GM23248 (cell line): ENCODE measurements around the gene CCDC85B. TPM values are rescaled to one million over a fixed set of nuclear protein-coding genes. Genes with fewer than 3 reads are reported as not detected.

Source experiments
- DNase-seq: peaks from one replicate; pipeline ENCODE4 v3.0.0-alpha.2; 2015
- H2AFZ ChIP-seq: fragments of 200-600 bp; sonication (generic); 2 replicates; pipeline ENCODE4 v1.6.1; 2016; ENCODE audit warnings: antibody characterized with exemption
- H3F3A ChIP-seq: fragments of 200-600 bp; sonication (generic); 2 replicates; pipeline ENCODE4 v1.6.1; 2016; ENCODE audit warnings: mild to moderate bottlenecking, antibody characterized with exemption, mixed run types; ENCODE audit not compliant: insufficient read depth
- H3K27ac ChIP-seq: fragments of 200-600 bp; sonication (generic); 2 replicates; pipeline ENCODE4 v1.5.1; 2016; ENCODE audit warnings: mild to moderate bottlenecking
- H3K27me3 ChIP-seq: fragments of 200-600 bp; sonication (generic); replicated peaks from 2 replicates; pipeline ENCODE4 v1.6.1; 2016; ENCODE audit warnings: mild to moderate bottlenecking; ENCODE audit not compliant: insufficient read depth
- H3K36me3 ChIP-seq: fragments of 200-600 bp; sonication (generic); 2 replicates; pipeline ENCODE4 v1.6.1; 2016; ENCODE audit warnings: low read depth, mild to moderate bottlenecking
- H3K4me1 ChIP-seq: fragments of 200-600 bp; sonication (generic); 2 replicates; pipeline ENCODE4 v1.6.1; 2016; ENCODE audit warnings: mild to moderate bottlenecking; ENCODE audit not compliant: insufficient read depth
- H3K4me2 ChIP-seq: fragments of 200-600 bp; sonication (generic); one replicate; pipeline ENCODE4 v1.6.1; 2016; ENCODE audit warnings: mild to moderate bottlenecking; ENCODE audit not compliant: unreplicated experiment
- H3K4me3 ChIP-seq: fragments of 200-600 bp; sonication (generic); 2 replicates; pipeline ENCODE4 v1.5.1; 2016; ENCODE audit warnings: mild to moderate bottlenecking
- H3K79me2 ChIP-seq: fragments of 200-600 bp; sonication (generic); 2 replicates; pipeline ENCODE4 v1.6.1; 2016; ENCODE audit warnings: mild to moderate bottlenecking; ENCODE audit not compliant: insufficient read depth
- H3K9ac ChIP-seq: fragments of 200-600 bp; sonication (generic); 2 replicates; pipeline ENCODE4 v1.6.1; 2016; ENCODE audit warnings: mild to moderate bottlenecking
- H3K9me2 ChIP-seq: fragments of 200-600 bp; sonication (generic); 2 replicates; pipeline ENCODE4 v1.6.1; 2016; ENCODE audit warnings: mixed run types, mild to moderate bottlenecking, moderate library complexity; ENCODE audit not compliant: insufficient read depth
- H3K9me3 ChIP-seq: fragments of 200-600 bp; sonication (generic); one replicate; pipeline ENCODE4 v1.6.1; 2017; ENCODE audit warnings: low read depth
- H4K20me1 ChIP-seq: fragments of 200-600 bp; sonication (generic); 2 replicates; pipeline ENCODE4 v1.6.0; 2016; ENCODE audit not compliant: insufficient read depth
- EZH2 ChIP-seq: fragments of 200-600 bp; sonication (generic); IDR thresholded peaks from 2 replicates; pipeline ENCODE4 v1.6.1; 2018; ENCODE audit warnings: antibody characterized with exemption, mild to moderate bottlenecking; ENCODE audit not compliant: insufficient read depth, poor library complexity, severe bottlenecking
- EZH2phosphoT487 ChIP-seq: fragments of 200-600 bp; sonication (generic); IDR thresholded peaks from 2 replicates; pipeline ENCODE4 v1.6.1; 2018; ENCODE audit warnings: antibody characterized with exemption, moderate library complexity, mild to moderate bottlenecking, low read depth; ENCODE audit not compliant: insufficient read depth
- WGBS, 2 experiments: methylation state at CpG; one replicate each; pipeline ENCODE4 v1.1.6; 2015 to 2017; ENCODE audit warnings: low lambda C conversion rate in 2 of 2, low coverage in 1 of 2; ENCODE audit errors: missing lambda C conversion rate in 2 of 2; 5-methylcytosine and 5-hydroxymethylcytosine counted together
- in situ Hi-C: fragments of 300-500 bp; cut with MboI; formaldehyde crosslinking; loops from 2 replicates; pipeline ENCODE4 v1.15.0; 2020
- polyA plus RNA-seq: library from polyadenylated mRNA; unstranded; fragments of >200 nt; fragmentation: Nextera tagmentation; extraction: Ambion mirVana; gene quantifications from 2 replicates; pipeline ENCODE4 v1.2.1, GENCODE V29; 2016
- total RNA-seq: library from RNA; depleted of rRNA; stranded (reverse); fragments of >200 nt; shearing (Covaris generic); gene quantifications from 2 replicates; pipeline ENCODE4 v1.2.3, GENCODE V29; 2014

CCDC85B gene
- total and polyA plus RNA-seq, 2 experiments from 2014 or later: 116 to 143 TPM

DNA sequence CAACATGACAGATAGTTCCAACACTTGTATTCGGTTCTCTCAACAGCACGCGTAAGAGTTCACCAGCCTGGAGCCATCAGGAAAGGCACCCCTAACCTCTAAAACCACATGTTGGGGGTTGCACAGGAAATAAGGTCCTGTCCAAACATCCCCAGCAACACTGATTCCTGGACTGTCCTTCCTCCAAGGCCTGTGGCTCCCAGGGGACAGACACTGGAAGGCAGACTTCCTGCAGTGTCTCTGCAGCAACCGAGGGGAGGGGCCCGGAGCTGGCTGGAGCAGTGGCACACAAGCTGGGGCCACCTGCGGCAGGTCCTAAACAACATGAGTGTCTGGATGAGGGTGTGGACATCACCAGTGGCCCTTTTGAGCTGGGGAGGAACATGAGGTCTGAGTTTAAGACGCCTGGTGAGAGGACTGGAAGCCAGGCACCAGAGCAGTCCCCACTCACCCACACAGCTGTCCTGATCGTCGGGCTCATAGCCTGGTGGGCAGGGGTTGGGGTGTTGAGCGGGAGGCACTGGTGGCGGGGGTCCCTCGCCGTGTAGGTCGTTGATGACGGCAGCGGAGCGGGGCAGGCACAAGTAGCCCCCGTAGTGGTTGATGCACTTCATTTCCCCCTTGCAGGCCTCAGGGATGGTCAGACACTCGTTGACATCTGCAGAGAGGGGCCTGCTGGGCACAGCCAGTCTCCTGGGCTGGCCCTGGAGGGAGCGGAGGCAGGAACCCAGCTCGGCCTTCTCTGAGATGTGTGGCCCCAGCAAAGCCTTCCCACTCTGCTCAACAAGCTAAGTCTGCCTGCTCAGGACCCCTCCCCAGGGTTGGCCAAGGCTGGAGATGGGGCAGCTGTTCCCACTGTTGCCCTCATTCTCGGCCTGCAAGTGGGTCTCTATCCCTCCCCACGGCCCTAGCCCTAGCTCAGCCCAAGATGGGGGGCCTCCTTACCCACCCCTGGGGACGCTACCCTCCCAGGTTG, 19.5 kb upstream of the CCDC85B start:
- H3K27ac ChIP-seq: peak overlapping the region; percentile 74
- no peaks in the 10 kb centered on the region for H4K20me1 ChIP-seq
- H2AFZ ChIP-seq: no peak overlapping the region
- no peaks in the 10 kb centered on the region for H3K27me3 ChIP-seq
- H3K9ac ChIP-seq: peak overlapping the region; percentile 93
- TF ChIP-seq EZH2phosphoT487 (no peak), EZH2 (no peak)
- peak overlapping the region; percentile 85 for H3K4me3 ChIP-seq
- peaks cover 46% of the 10 kb centered on the region for H3K79me2 ChIP-seq
- H3K36me3 ChIP-seq: peaks cover 25% of the 10 kb centered on the region; the same call in 1 of the 2 replicates
- peaks cover 16% of the 10 kb centered on the region for H3K4me1 ChIP-seq
- H3K4me2 ChIP-seq: peak overlapping the region; percentile 89
- no peak for DNase-seq
- H3K9me2 ChIP-seq: no peaks in the 10 kb centered on the region
- peaks cover 43% of the 10 kb centered on the region for H3F3A ChIP-seq
- H3K9me3 ChIP-seq: no peaks in the 10 kb centered on the region
- in situ Hi-C loops: no loop called here
- WGBS, 2 experiments: 76% methylated on average over 23 of the region's 24 CpGs

GRCh38 chr11:65871811-65872548, 18.5 kb upstream of the CCDC85B start:
- H4K20me1 ChIP-seq: no peaks in the 10 kb centered on the region
- in situ Hi-C loops: no loop called here
- peaks cover 16% of the 10 kb centered on the region for H3K4me1 ChIP-seq
- 3 to 13% methylated on average over 12 to 16 of the region's 26 CpGs for WGBS, 2 experiments
- H3K9ac ChIP-seq: peak overlapping the region; percentile 93
- H3K4me2 ChIP-seq: peak overlapping the region; percentile 89
- peak overlapping the region; percentile 85 for H3K4me3 ChIP-seq
- H3K9me3 ChIP-seq: no peaks in the 10 kb centered on the region
- peak overlapping the region; percentile 74 for H3K27ac ChIP-seq
- H2AFZ ChIP-seq: no peak overlapping the region
- H3K36me3 ChIP-seq: peaks cover 21% of the 10 kb centered on the region; the same call in 1 of the 2 replicates
- DNase-seq: peak; percentile 75
- peaks cover 34% of the 10 kb centered on the region for H3F3A ChIP-seq
- H3K27me3 ChIP-seq: no peaks in the 10 kb centered on the region
- peaks cover 46% of the 10 kb centered on the region for H3K79me2 ChIP-seq
- H3K9me2 ChIP-seq: no peaks in the 10 kb centered on the region
- no peak for TF ChIP-seq EZH2phosphoT487

- DNase-seq: peak; percentile 70
- in situ Hi-C loops: no loop called here
- 1 to 3% methylated on average over 41 to 63 of the region's 69 CpGs for WGBS, 2 experiments
These were observed 17.7 kb upstream of the CCDC85B start, which contains the start of gene EFEMP2 for GRCh38 chr11:65872586-65873317. EFEMP2 (minus strand) TSS chr11:65872800; CDS start chr11:65872354, 446 bp downstream.

More at GRCh38 chr11:65872586-65873317, 17.7 kb upstream of the CCDC85B start, which contains the start of gene EFEMP2:
- Histone ChIP-seq H3F3A (peaks cover 27% of the 10 kb centered on the region), H3K4me1 (peaks cover 16% of the 10 kb centered on the region), H3K4me2 (peak within 1 kb of the TSS; percentile 89), H3K36me3 (peaks cover 13% of the 10 kb centered on the region; the same call in 1 of the 2 replicates), H3K9me2 (no peaks in the 10 kb centered on the region), H3K79me2 (peaks cover 46% of the 10 kb centered on the region), H3K9me3 (no peaks in the 10 kb centered on the region), H2AFZ (peak within 1 kb of the TSS; percentile 87), H3K4me3 (peak within 1 kb of the TSS; percentile 85), H3K9ac (peak within 1 kb of the TSS; percentile 93), H3K27me3 (no peaks in the 10 kb centered on the region), H3K27ac (peak within 1 kb of the TSS; percentile 74), H4K20me1 (no peaks in the 10 kb centered on the region)
- TF ChIP-seq EZH2 (no peak), EZH2phosphoT487 (no peak)
